ENCODE results near the gene FREM1. TPM values are rescaled to one million over a fixed set of nuclear protein-coding genes. Genes with fewer than 3 reads are reported as not detected.

Gene FREM1
- total RNA-seq, 1 donor from 2014 or later, result not detected

DNA sequence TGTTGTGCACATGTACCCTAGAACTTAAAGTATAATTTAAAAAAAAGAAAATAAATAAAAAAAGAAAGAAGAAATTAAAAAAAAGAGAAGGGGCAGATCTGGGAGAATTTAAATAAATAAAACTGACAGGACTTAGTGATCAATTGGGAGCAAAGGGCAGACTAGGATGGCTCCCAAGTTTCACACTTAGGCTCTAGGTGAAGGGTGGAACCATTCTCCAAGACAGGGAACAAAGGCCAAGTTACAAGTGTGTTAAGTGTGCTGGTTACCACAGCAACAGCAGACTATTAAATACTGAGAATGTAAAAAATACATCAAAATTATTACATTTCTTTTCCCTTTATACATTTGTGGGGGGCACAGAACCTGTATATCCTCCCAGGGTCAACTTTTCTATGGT lies 224.1 kb downstream of the FREM1 start:
- H3K4me3 ChIP-seq (ENCODE audit: low read depth, low read length), result no peak overlapping the region
- no peak for FAIRE-seq

More for the DNA sequence above, 224.1 kb downstream of the FREM1 start:
- H3K36me3 ChIP-seq (ENCODE audit: control insufficient read depth, insufficient read depth, low read length), result peaks cover 3% of the 10 kb centered on the region
- TF ChIP-seq, protein P1, sequence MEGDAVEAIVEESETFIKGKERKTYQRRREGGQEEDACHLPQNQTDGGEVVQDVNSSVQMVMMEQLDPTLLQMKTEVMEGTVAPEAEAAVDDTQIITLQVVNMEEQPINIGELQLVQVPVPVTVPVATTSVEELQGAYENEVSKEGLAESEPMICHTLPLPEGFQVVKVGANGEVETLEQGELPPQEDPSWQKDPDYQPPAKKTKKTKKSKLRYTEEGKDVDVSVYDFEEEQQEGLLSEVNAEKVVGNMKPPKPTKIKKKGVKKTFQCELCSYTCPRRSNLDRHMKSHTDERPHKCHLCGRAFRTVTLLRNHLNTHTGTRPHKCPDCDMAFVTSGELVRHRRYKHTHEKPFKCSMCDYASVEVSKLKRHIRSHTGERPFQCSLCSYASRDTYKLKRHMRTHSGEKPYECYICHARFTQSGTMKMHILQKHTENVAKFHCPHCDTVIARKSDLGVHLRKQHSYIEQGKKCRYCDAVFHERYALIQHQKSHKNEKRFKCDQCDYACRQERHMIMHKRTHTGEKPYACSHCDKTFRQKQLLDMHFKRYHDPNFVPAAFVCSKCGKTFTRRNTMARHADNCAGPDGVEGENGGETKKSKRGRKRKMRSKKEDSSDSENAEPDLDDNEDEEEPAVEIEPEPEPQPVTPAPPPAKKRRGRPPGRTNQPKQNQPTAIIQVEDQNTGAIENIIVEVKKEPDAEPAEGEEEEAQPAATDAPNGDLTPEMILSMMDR (IDR thresholded peaks at IDR 0.05; ENCODE audit: insufficient read depth, low read length, severe bottlenecking), result no peak
- no peak for DNase-seq (ENCODE audit: low read depth)
- H3K27me3 ChIP-seq (ENCODE audit: control insufficient read depth, insufficient read depth, low read length), result no peaks in the 10 kb centered on the region

Other genes starting within 250 kb of the FREM1 start
- 8.4 and 21.6 TPM in 2 replicates for gene ZDHHC21, start 217.0 kb downstream of the FREM1 start, total RNA-seq
- gene CER1, start 187.7 kb downstream of the FREM1 start, total RNA-seq, result not detected in 2 replicates